GM19463 (cell line): ENCODE data around the gene HASPIN.

Source experiments
- ATAC-seq: cut with Tn5 transposase; IDR thresholded peaks from one replicate; pipeline ENCODE4 v1.9.1; 2021; ENCODE audit warnings: mild to moderate bottlenecking, moderate library complexity; ENCODE audit not compliant: unreplicated experiment

HASPIN gene

GRCh38 chr17:3723556-3724377 lies at the start of gene HASPIN:
TSS of gene HASPIN (plus strand) at chr17:3723903. CDS start at chr17:3723936, 33 bp downstream.
- peak; percentile 71 for ATAC-seq

GRCh38 chr17:3675886-3676285 lies 47.8 kb upstream of the HASPIN start:
- no peak for ATAC-seq

- ATAC-seq, result no peak
Measured at GRCh38 chr17:3678095-3678820, 45.4 kb upstream of the HASPIN start.

GRCh38 chr17:3678821-3679530 lies 44.7 kb upstream of the HASPIN start:
- ATAC-seq, result no peak

- no peak for ATAC-seq
Measured at GRCh38 chr17:3679531-3680126, 44.1 kb upstream of the HASPIN start.

GRCh38 chr17:3681057-3681456 lies 42.6 kb upstream of the HASPIN start:
- no peak for ATAC-seq

GRCh38 chr17:3681565-3681964 lies 42.1 kb upstream of the HASPIN start:
- no peak for ATAC-seq

- no peak for ATAC-seq
Measured at GRCh38 chr17:3682033-3682432, 41.7 kb upstream of the HASPIN start.

GRCh38 chr17:3683054-3683511 lies 40.6 kb upstream of the HASPIN start:
- no peak for ATAC-seq

GRCh38 chr17:3685174-3685573 lies 38.5 kb upstream of the HASPIN start:
- ATAC-seq, result no peak

GRCh38 chr17:3688027-3688553 lies 35.6 kb upstream of the HASPIN start:
- no peak for ATAC-seq

GRCh38 chr17:3688852-3689261 lies 34.8 kb upstream of the HASPIN start:
- no peak for ATAC-seq

- no peak for ATAC-seq
Measured at GRCh38 chr17:3689262-3690093, 34.2 kb upstream of the HASPIN start.

- no peak for ATAC-seq
Measured at GRCh38 chr17:3690094-3690715, 33.5 kb upstream of the HASPIN start.

GRCh38 chr17:3691617-3692067 lies 32.1 kb upstream of the HASPIN start:
- no peak for ATAC-seq

GRCh38 chr17:3692346-3692745 lies 31.4 kb upstream of the HASPIN start:
- ATAC-seq, result no peak

- no peak for ATAC-seq
Measured at GRCh38 chr17:3693141-3693540, 30.6 kb upstream of the HASPIN start.

- ATAC-seq, result peak; percentile 74
Measured at GRCh38 chr17:3693829-3694231, 29.9 kb upstream of the HASPIN start.

- no peak for ATAC-seq
Measured at GRCh38 chr17:3695129-3695722, 28.5 kb upstream of the HASPIN start.
